GM21367 (cell line): ENCODE measurements around the gene LRRC8C.
A peak's percentile ranks its signal among the peaks of the same experiment; 100 is the strongest.
"Not testable (repeated sequence)": the region's sequence is repeated elsewhere in the genome, so short reads cannot be mapped to it uniquely, and the experiment has no call there.

Experiments
- ATAC-seq: cut with Tn5 transposase; IDR thresholded peaks from one replicate; pipeline ENCODE4 v1.9.1; 2021; ENCODE audit not compliant: unreplicated experiment

LRRC8C gene

GRCh38 chr1:89607586-89608318 lies 25.2 kb upstream of the LRRC8C start:
- ATAC-seq, result no peak

- ATAC-seq, result no peak
Observed at GRCh38 chr1:89608319-89608983, 24.5 kb upstream of the LRRC8C start.

- no peak for ATAC-seq
Observed at GRCh38 chr1:89608984-89609725, 23.8 kb upstream of the LRRC8C start.

GRCh38 chr1:89609781-89610456 lies 23.0 kb upstream of the LRRC8C start:
- no peak for ATAC-seq

GRCh38 chr1:89610457-89611011 lies 22.4 kb upstream of the LRRC8C start:
- no peak for ATAC-seq

DNA sequence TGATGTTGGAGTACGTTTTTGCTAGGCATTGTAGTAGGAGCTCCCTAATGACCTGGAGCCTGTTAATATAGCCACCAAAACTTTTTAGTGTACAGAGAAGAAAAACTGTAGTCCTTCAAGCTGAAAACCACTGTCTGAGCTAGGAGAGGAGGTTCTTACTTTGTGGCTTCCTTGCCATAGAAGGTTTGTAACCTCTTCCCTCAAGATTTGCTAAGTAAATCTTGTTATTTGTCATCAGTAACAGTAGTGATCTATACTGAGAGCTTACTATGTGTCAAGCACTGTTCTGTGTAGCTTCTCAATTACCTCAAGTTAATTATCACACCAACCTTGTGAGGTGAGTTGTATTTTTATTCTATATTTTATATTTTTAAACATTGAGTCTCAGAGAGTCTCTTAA lies 21.2 kb upstream of the LRRC8C start:
- peak; percentile 95 for ATAC-seq

- no peak for ATAC-seq
Observed at GRCh38 chr1:89613928-89614327, 19.0 kb upstream of the LRRC8C start.

DNA sequence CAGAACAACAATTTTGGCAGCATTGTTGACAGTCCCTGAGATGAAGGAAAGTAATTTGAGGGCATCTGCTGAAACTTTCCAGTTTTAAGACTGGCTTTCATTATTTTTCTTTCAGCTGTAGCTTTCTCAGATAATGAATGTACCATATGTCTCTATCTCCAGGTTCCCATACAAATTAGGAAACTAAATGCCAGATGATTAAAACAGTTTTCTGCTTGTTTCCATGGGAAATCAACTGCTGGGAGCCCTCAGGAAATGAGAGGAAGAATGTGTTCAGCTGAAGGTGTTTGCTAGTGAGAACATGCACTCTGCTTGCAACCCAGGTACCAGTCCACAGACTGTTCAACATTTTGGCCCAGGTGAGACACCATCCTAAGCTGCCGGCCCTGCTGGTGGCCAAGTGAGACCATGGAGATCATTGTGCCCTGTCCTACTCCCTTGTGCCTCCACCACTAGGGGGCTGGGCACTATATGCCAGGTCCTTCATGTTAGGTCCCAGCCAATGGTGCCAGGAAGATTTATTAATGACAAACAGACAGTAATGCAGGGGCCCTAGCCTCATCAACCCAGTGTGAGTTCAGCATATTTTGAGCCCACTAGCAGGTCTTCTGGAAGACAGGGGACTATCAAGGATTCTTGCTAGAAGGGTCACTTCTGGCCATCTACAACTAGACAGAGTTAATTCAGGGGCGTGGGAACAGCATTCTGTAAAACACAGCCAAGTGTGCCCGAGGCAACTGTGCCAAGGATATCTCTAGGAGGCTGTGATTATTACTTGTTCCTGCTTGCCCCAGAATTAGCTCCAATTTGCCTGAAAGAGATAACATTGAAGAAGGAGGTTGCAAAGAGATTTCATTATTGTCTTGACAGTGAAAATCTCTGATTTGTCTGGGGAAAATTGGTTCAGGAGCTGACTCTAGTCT lies 17.0 kb upstream of the LRRC8C start:
- no peak for ATAC-seq

- ATAC-seq, result no peak
Observed at GRCh38 chr1:89616844-89617627, 15.9 kb upstream of the LRRC8C start.

DNA sequence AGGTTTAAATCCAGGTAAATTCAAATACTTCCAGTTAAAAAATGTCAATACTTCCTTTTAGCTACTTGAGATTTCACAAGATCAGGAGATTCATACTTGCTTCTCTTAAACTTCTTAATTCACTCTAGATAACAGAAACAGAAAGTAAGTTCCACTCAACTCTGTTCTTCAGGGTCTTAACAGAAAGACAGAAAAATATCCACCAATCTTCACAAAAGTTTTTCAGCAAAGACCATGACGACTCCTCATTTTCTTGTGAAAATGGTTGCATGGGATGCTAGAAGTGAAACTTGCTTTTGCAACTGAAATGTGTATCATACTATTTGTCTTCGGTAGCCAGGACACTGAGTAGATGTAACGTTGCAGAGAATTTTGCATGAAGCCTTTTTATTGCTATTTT lies 12.3 kb upstream of the LRRC8C start:
- ATAC-seq, result no peak

DNA sequence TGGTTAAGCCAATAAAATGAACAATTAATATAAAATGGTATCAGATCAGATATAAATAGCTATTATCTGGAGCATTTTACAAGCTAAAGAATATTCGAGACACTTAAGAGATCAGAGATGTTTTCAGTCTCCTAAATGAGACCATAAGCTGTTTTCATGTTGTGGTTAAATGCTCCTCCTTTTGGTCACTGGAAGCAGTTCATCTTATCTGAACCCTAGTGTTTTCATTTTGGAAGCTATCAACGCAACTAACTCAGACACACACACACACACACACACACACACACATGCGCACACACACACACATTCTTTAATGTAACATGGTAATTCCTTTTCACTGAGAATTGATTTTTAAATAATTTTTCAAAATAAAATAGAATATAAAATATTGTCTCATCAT lies 10.0 kb upstream of the LRRC8C start:
- ATAC-seq, result no peak

- ATAC-seq, result no peak
Observed at GRCh38 chr1:89624314-89624713, 8.6 kb upstream of the LRRC8C start.

DNA sequence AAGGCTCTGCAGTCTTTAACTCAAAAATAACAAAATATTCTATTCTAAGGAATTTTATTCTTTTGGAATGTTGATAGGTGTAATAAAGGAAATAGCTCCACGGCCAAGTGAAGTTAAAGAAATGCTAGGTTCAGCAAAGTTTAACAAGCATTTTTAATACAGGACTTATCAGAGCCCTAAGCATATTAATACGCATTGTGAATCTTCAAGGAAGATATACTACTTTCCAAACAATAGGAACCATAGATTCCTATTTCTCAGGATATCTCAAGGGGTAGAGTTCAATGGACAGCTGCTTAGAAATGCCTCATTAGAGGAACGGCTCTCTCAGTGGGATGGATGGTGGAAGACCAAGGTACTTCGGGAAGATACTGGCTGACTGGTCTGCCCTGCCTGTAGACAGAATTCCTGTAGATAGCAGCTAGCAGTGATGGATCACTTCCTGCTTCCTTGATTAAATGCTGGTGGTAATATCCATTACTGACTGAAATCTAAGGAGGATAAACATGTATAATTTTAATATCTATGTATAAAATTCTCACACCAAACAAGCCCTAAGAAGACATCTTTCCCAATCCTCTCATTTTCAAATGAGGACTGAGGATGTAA lies 8.1 kb upstream of the LRRC8C start:
- no peak for ATAC-seq

GRCh38 chr1:89627596-89627962 lies 5.3 kb upstream of the LRRC8C start:
- ATAC-seq, result no peak

- ATAC-seq, result no peak
Observed at GRCh38 chr1:89629146-89629545, 3.8 kb upstream of the LRRC8C start.

GRCh38 chr1:89629600-89629999 lies 3.3 kb upstream of the LRRC8C start:
- not testable (repeated sequence) for ATAC-seq

DNA sequence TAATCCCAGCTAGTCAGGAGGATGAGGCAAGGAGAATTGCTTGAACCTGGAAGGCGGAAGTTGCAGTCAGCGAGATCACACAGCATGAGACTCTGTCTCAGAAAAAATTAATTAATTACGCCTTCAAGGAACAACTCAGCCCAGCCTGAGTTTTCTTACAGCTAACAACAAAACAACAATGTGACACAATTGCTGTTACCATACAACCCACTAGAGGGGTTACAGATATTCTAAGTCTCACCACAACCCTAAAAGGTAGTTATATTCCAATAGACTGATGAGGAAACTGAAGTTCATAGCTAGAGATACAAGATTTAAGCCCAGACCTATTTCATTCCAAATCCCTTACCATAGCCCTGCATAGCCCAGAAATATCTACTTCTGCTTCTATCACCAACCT lies 2.9 kb upstream of the LRRC8C start:
- ATAC-seq, result no peak

DNA sequence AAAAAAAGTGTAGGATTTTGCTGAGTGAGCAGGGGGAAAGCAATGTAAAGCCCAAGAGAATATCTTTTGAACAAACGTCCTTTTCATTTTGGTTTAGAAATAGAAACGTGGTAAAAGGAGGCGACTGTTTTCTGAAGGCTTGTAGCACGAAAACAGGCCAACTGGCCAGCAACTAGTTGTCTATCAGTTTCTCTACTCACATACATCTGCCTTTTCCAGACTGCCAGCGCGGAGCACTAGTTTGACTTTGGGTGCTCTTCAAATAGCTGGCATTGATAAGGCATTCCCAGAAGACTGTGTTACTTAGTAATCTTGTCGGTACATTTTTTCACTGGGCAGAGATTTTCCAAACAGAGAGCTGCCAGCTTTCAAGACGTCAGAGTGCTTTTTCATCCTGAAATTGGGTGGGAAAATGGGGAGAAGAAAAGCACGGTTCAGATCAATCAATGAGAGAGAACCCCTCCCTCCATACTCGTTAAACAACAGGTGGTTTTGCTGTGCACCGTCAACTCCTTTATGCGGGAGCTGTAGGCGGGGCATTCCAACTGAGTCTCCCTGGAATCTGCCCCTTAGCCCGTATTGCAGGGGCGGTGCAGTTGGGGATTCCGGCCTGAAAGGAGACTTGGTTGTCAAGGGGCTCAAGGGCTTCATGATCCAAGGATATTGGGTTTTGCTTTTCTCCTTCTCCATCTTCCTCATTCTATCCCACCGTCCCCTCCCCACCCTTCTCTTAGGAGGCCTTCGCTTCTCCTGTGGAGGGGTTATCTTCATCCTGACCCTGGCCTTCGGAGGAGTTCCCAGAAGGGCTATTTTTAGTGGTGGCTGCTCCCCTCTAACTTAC lies 884 bp upstream of the LRRC8C start:
- ATAC-seq, result no peak
